ENCODE measurements around the gene TCF25.

Gene TCF25

DNA sequence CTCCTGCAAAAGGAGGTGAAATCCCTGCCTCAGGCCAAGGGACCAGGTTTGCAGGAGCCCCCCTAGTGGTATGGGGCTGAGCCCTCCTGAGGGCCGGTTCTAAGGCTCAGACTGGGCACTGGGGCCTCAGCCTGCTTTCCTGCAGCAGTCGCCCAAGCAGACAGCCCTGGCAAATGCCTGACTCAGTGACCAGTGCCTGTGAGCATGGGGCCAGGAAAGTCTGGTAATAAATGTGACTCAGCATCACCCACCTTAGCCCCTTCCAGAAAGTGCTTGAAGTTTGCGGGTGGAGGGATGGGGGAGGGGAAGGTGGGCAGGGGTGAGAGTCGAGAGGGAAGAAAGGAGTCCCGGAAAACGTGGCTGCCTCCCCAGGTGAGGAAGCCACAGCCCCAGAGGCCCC lies 47.3 kb downstream of the TCF25 start:
- Histone ChIP-seq H3K4me1 (ENCODE audit: control insufficient read depth, insufficient read depth, low read length) (peaks cover 49% of the 10 kb centered on the region), H3K9ac (ENCODE audit: low read length) (peak overlapping the region; percentile 97), H3K4me3 (ENCODE audit: low read length) (peak overlapping the region; percentile 82), H3K36me3 (ENCODE audit: control insufficient read depth, insufficient read depth, low read length, severe bottlenecking) (no peaks in the 10 kb centered on the region), H3K9me3 (ENCODE audit: control insufficient read depth, low read length) (no peaks in the 10 kb centered on the region), H3K27me3 (replicated peaks; ENCODE audit: control insufficient read depth, insufficient read depth, low read length) (no peaks in the 10 kb centered on the region)
- DNase-seq (ENCODE audit: low read depth), result peak; percentile 38

DNA sequence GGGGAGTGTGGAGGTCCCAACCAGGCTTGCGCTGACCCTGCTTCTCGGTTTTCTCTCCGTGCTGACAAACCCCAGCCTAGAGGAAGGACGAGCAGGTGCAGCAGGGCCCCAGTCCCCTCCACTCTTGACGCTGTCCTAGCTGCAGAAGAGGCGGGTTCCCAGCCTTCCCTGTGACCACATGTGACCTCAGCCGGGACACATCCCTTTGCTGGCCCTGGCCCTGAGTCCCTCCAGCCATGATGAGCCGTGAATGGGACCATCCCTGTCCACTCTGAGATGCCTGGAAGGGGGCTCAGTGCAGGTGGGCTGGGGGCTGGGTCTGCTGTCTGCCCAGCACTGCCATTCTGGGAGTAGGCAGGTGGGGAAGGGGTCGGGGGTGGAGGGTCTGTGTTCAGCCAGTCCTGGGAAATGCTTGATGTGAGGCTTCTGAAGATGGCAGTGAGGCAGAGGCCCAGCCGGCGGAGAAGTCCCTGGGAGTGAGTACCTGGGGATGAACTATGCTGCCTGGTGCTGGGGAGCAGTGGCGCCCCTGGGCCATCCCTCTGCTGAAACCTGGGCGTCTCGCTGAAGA lies 47.8 kb downstream of the TCF25 start:
- H3K9me3 ChIP-seq (ENCODE audit: control insufficient read depth, low read length), result no peaks in the 10 kb centered on the region
- peak; percentile 7 for DNase-seq (ENCODE audit: low read depth)
- no peaks in the 10 kb centered on the region for H3K27me3 ChIP-seq (replicated peaks; ENCODE audit: control insufficient read depth, insufficient read depth, low read length)
- peak overlapping the region; percentile 97 for H3K9ac ChIP-seq (ENCODE audit: low read length)
- H3K4me1 ChIP-seq (ENCODE audit: control insufficient read depth, insufficient read depth, low read length), result peaks cover 49% of the 10 kb centered on the region
- H3K36me3 ChIP-seq (ENCODE audit: control insufficient read depth, insufficient read depth, low read length, severe bottlenecking), result no peaks in the 10 kb centered on the region
- peak overlapping the region; percentile 82 for H3K4me3 ChIP-seq (ENCODE audit: low read length)

- H3K4me3 ChIP-seq (ENCODE audit: low read length), result peak overlapping the region; percentile 82
Measured at GRCh38 chr16:89921702-89922476, 48.5 kb downstream of the TCF25 start.

GRCh38 chr16:89922477-89922883 lies 49.1 kb downstream of the TCF25 start:
- H3K9ac ChIP-seq (ENCODE audit: low read length), result peak overlapping the region; percentile 97
- no peaks in the 10 kb centered on the region for H3K27me3 ChIP-seq (replicated peaks; ENCODE audit: control insufficient read depth, insufficient read depth, low read length)
- peak overlapping the region; percentile 82 for H3K4me3 ChIP-seq (ENCODE audit: low read length)
- no peaks in the 10 kb centered on the region for H3K36me3 ChIP-seq (ENCODE audit: control insufficient read depth, insufficient read depth, low read length, severe bottlenecking)
- peak; percentile 94 for DNase-seq (ENCODE audit: low read depth)
- H3K4me1 ChIP-seq (ENCODE audit: control insufficient read depth, insufficient read depth, low read length), result peaks cover 49% of the 10 kb centered on the region
- no peaks in the 10 kb centered on the region for H3K9me3 ChIP-seq (ENCODE audit: control insufficient read depth, low read length)

More at GRCh38 chr16:89921702-89922476, 48.5 kb downstream of the TCF25 start:
- H3K36me3 ChIP-seq (ENCODE audit: control insufficient read depth, insufficient read depth, low read length, severe bottlenecking), result no peaks in the 10 kb centered on the region
- peaks cover 49% of the 10 kb centered on the region for H3K4me1 ChIP-seq (ENCODE audit: control insufficient read depth, insufficient read depth, low read length)
- peak; percentile 96 for DNase-seq (ENCODE audit: low read depth)
- H3K9me3 ChIP-seq (ENCODE audit: control insufficient read depth, low read length), result no peaks in the 10 kb centered on the region
- H3K27me3 ChIP-seq (replicated peaks; ENCODE audit: control insufficient read depth, insufficient read depth, low read length), result no peaks in the 10 kb centered on the region
- H3K9ac ChIP-seq (ENCODE audit: low read length), result peak overlapping the region; percentile 97

- DNase-seq (ENCODE audit: low read depth), result peak; percentile 93
- peak within 1 kb of the TSS; percentile 97 for H3K9ac ChIP-seq (ENCODE audit: low read length)
Measured at GRCh38 chr16:89922884-89923639, 49.7 kb downstream of the TCF25 start, which contains the start of gene TUBB3. Gene TUBB3, plus strand, starts transcription at chr16:89923342. Its CDS starts 60 bp downstream, at chr16:89923402.

DNA sequence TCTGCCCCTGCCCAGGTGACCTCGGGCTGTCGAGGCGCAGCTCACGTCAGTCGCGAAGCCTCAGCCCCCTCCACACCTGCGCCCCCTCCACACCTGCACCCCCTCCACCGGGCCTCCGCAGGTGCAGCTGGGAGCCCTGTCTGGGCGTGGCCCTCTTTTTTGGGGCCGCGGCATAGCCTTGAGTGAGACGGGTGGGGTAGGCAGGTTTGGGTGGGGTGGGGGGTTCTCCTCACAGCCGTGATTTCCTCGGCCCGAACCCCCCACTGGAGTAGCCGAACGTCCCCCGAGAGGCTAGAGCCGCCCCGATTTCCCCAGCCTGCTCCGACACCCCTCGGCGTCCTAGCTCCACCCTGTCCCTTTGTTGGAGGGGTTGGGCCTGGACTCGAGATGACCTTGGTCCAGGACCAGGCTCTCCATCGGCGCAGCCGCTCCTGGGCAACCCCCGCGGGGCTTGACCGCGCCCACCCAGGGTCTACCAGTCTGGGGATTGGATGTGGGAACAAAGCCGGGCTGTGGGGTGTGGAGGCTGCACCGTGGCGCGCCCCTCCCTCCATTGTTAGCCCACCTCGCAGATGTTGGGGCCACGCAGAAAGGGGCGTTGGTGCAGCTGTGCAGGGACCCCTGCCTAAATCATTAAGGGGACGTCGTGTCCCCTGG lies 50.4 kb downstream of the TCF25 start:
- peak overlapping the region; percentile 76 for H3K9ac ChIP-seq (ENCODE audit: low read length)
- no peaks in the 10 kb centered on the region for H3K36me3 ChIP-seq (ENCODE audit: control insufficient read depth, insufficient read depth, low read length, severe bottlenecking)
- H3K4me3 ChIP-seq (ENCODE audit: low read length), result peak overlapping the region; percentile 82
- no peaks in the 10 kb centered on the region for H3K9me3 ChIP-seq (ENCODE audit: control insufficient read depth, low read length)
- H3K4me1 ChIP-seq (ENCODE audit: control insufficient read depth, insufficient read depth, low read length), result peaks cover 37% of the 10 kb centered on the region
- no peaks in the 10 kb centered on the region for H3K27me3 ChIP-seq (replicated peaks; ENCODE audit: control insufficient read depth, insufficient read depth, low read length)
- DNase-seq (ENCODE audit: low read depth), result peak; percentile 37

More at GRCh38 chr16:89922884-89923639, 49.7 kb downstream of the TCF25 start, which contains the start of gene TUBB3:
- H3K36me3 ChIP-seq (ENCODE audit: control insufficient read depth, insufficient read depth, low read length, severe bottlenecking), result no peaks in the 10 kb centered on the region
- peaks cover 44% of the 10 kb centered on the region for H3K4me1 ChIP-seq (ENCODE audit: control insufficient read depth, insufficient read depth, low read length)
- no peaks in the 10 kb centered on the region for H3K9me3 ChIP-seq (ENCODE audit: control insufficient read depth, low read length)
- peak within 1 kb of the TSS; percentile 82 for H3K4me3 ChIP-seq (ENCODE audit: low read length)
- H3K27me3 ChIP-seq (replicated peaks; ENCODE audit: control insufficient read depth, insufficient read depth, low read length), result no peaks in the 10 kb centered on the region

DNA sequence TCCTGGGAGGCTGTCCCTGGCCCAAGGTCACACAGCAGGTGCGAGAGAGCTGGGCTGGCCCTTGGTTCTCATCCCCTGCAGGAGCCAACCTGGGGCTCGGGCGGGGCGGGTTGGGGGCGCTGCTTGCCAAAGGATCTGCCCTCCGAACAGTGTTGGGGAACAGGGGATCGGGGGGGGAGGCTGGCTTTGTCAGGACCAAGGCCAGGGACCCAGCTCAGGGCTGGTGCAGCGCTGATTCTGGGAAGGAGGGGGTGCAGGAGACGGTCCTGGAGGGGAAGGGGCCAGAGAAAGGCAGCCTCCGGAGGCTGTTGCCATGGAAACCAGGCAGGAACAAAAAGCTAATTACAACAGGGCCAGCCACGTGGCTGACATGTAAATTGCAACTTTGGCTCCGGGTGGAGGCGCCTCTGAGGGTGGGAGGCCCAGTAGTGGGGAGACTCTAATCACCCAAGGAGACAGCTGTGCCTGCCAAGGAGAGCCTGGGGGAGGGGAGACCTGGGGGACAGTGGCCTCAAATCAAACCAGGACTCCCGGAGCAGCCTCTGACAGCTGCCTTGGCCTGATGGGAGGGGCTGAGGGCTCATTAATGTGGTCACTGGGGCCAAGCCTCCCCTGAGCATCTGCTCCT lies 51.0 kb downstream of the TCF25 start:
- Histone ChIP-seq H3K9me3 (ENCODE audit: control insufficient read depth, low read length) (no peaks in the 10 kb centered on the region), H3K4me1 (ENCODE audit: control insufficient read depth, insufficient read depth, low read length) (peaks cover 35% of the 10 kb centered on the region), H3K9ac (ENCODE audit: low read length) (no peak overlapping the region), H3K4me3 (ENCODE audit: low read length) (peak overlapping the region; percentile 82), H3K36me3 (ENCODE audit: control insufficient read depth, insufficient read depth, low read length, severe bottlenecking) (no peaks in the 10 kb centered on the region), H3K27me3 (replicated peaks; ENCODE audit: control insufficient read depth, insufficient read depth, low read length) (no peaks in the 10 kb centered on the region)
- peak; percentile 80 for DNase-seq (ENCODE audit: low read depth)

- H3K27me3 ChIP-seq (replicated peaks; ENCODE audit: control insufficient read depth, insufficient read depth, low read length), result no peaks in the 10 kb centered on the region
- no peaks in the 10 kb centered on the region for H3K36me3 ChIP-seq (ENCODE audit: control insufficient read depth, insufficient read depth, low read length, severe bottlenecking)
- peak overlapping the region; percentile 82 for H3K4me3 ChIP-seq (ENCODE audit: low read length)
- peak; percentile 15 for DNase-seq (ENCODE audit: low read depth)
- peaks cover 32% of the 10 kb centered on the region for H3K4me1 ChIP-seq (ENCODE audit: control insufficient read depth, insufficient read depth, low read length)
- H3K9ac ChIP-seq (ENCODE audit: low read length), result no peak overlapping the region
- no peaks in the 10 kb centered on the region for H3K9me3 ChIP-seq (ENCODE audit: control insufficient read depth, low read length)
Measured at GRCh38 chr16:89924925-89925307, 51.5 kb downstream of the TCF25 start.

GRCh38 chr16:89925596-89926079 lies 52.2 kb downstream of the TCF25 start:
- H3K4me3 ChIP-seq (ENCODE audit: low read length), result peak overlapping the region; percentile 79
- peak overlapping the region; percentile 49 for H3K9ac ChIP-seq (ENCODE audit: low read length)
- no peaks in the 10 kb centered on the region for H3K36me3 ChIP-seq (ENCODE audit: control insufficient read depth, insufficient read depth, low read length, severe bottlenecking)
- no peaks in the 10 kb centered on the region for H3K27me3 ChIP-seq (replicated peaks; ENCODE audit: control insufficient read depth, insufficient read depth, low read length)
- DNase-seq (ENCODE audit: low read depth), result no peak
- no peaks in the 10 kb centered on the region for H3K9me3 ChIP-seq (ENCODE audit: control insufficient read depth, low read length)
- H3K4me1 ChIP-seq (ENCODE audit: control insufficient read depth, insufficient read depth, low read length), result peaks cover 25% of the 10 kb centered on the region

DNA sequence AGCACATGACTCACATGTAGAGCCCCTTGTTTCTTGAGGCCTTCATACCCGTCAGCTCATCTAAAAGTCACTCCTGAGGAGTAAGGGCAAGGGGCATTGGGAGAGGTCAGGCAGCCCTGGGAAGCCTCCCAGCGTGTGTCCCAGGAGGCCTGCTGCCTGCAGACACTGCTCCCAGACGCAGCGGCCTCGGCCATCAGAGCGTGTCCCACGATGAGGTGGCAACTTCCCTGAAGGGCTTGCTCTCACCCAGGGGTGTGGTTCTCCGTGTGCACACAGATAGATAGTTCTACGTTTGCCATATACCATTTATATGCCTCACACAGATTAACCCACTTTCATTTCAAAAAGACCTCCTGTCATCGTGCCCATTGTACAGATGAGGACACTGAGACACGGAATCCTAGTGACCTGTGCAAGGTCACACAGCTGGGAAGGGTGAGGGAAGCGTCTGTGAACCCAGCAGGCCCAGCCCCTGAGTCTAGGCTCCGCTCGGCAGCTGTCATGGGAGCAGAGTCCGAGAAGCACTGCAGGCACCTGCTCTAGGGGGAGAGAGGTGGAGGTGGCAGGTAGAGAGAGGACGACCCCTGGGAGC lies 58.0 kb downstream of the TCF25 start:
- no peak overlapping the region for H3K9ac ChIP-seq (ENCODE audit: low read length)
- no peaks in the 10 kb centered on the region for H3K27me3 ChIP-seq (replicated peaks; ENCODE audit: control insufficient read depth, insufficient read depth, low read length)
- H3K36me3 ChIP-seq (ENCODE audit: control insufficient read depth, insufficient read depth, low read length, severe bottlenecking), result peaks cover 36% of the 10 kb centered on the region
- no peak for DNase-seq (ENCODE audit: low read depth)
- H3K4me1 ChIP-seq (ENCODE audit: control insufficient read depth, insufficient read depth, low read length), result no peaks in the 10 kb centered on the region
- no peak overlapping the region for H3K4me3 ChIP-seq (ENCODE audit: low read length)
- no peaks in the 10 kb centered on the region for H3K9me3 ChIP-seq (ENCODE audit: control insufficient read depth, low read length)

Data from adipocyte (in vitro differentiated cells).